Progenitor cell of endocrine pancreas (in vitro differentiated cells): Measurements from ENCODE around the gene ABI3. TPM values are rescaled to one million over a fixed set of nuclear protein-coding genes. Genes with fewer than 3 reads are reported as not detected.

ENCODE experiments used
- DNase-seq: peaks from one replicate; pipeline ENCODE4 v3.0.0; 2021; ENCODE audit warnings: low spot score; ENCODE audit not compliant: unreplicated experiment
- H3K27ac Mint-ChIP-seq: 2 replicates; pipeline ENCODE4 v1.8.0; 2021; ENCODE audit warnings: mild to moderate bottlenecking, moderate library complexity, mixed read lengths
- H3K27me3 Mint-ChIP-seq: 2 replicates; pipeline ENCODE4 v1.8.0; 2021; ENCODE audit warnings: mixed read lengths
- H3K36me3 Mint-ChIP-seq: 2 replicates; pipeline ENCODE4 v1.8.0; 2022; ENCODE audit warnings: mixed read lengths; ENCODE audit not compliant: insufficient read depth
- H3K4me1 Mint-ChIP-seq: 2 replicates; pipeline ENCODE4 v1.8.0; 2021; ENCODE audit warnings: low read depth, mixed read lengths
- H3K4me3 Mint-ChIP-seq: 2 replicates; pipeline ENCODE4 v1.8.0; 2021; ENCODE audit warnings: low read depth, mild to moderate bottlenecking, moderate library complexity, mixed read lengths
- H3K9me3 Mint-ChIP-seq: 2 replicates; pipeline ENCODE4 v1.8.0; 2021; ENCODE audit warnings: low read depth, mixed read lengths
- CTCF ChIP-seq: fragments of 200-600 bp; sonication (generic); IDR thresholded peaks from one replicate; pipeline ENCODE4 v1.5.0; 2021; ENCODE audit warnings: antibody characterized with exemption, mild to moderate bottlenecking; ENCODE audit not compliant: unreplicated experiment
- total RNA-seq: library from RNA; stranded (reverse); gene quantifications from 2 replicates; pipeline ENCODE4 v1.2.1, GENCODE V29; 2021

The ABI3 gene
- total RNA-seq, 1 donor from 2014 or later = not detected

GRCh38 chr17:49224198-49224996 is 13.9 kb downstream of the ABI3 start:
- TF ChIP-seq CTCF = no peak
- peaks cover 5% of the 10 kb centered on the region for H3K4me1 Mint-ChIP-seq
- H3K36me3 Mint-ChIP-seq = no peaks in the 10 kb centered on the region
- H3K27me3 Mint-ChIP-seq = peaks cover 74% of the 10 kb centered on the region
- H3K4me3 Mint-ChIP-seq = no peak overlapping the region
- no peaks in the 10 kb centered on the region for H3K9me3 Mint-ChIP-seq
- peak; percentile 40 for DNase-seq
- H3K27ac Mint-ChIP-seq = peak overlapping the region; percentile 86

DNA sequence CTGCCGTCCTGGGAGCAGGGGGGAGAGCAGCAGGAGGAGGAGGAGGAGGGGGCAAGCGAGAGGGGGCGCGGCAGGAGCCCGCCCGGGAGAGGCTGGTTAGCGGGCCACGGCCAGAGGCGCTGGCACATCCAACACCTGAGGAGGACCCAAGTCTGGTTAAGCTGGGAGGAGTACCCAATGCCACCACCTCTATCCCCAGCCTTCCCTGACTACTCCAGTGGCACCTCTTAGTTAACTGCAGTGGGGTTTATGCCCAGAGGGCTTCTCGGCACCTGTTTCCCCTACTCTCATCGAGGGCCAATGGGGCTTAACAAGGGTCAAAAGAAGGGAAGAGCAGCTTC is 14.5 kb downstream of the ABI3 start:
- DNase-seq = no peak
- H3K4me3 Mint-ChIP-seq = no peak overlapping the region
- peaks cover 79% of the 10 kb centered on the region for H3K27me3 Mint-ChIP-seq
- H3K4me1 Mint-ChIP-seq = peaks cover 6% of the 10 kb centered on the region
- H3K36me3 Mint-ChIP-seq = no peaks in the 10 kb centered on the region
- H3K27ac Mint-ChIP-seq = peak overlapping the region; percentile 86
- no peak for TF ChIP-seq CTCF
- H3K9me3 Mint-ChIP-seq = no peaks in the 10 kb centered on the region

GRCh38 chr17:49225554-49226236 is 15.2 kb downstream of the ABI3 start:
- TF ChIP-seq CTCF = no peak
- peaks cover 79% of the 10 kb centered on the region for H3K27me3 Mint-ChIP-seq
- H3K27ac Mint-ChIP-seq = no peak overlapping the region
- H3K4me1 Mint-ChIP-seq = peaks cover 6% of the 10 kb centered on the region
- no peaks in the 10 kb centered on the region for H3K36me3 Mint-ChIP-seq
- no peaks in the 10 kb centered on the region for H3K9me3 Mint-ChIP-seq
- H3K4me3 Mint-ChIP-seq = no peak overlapping the region
- DNase-seq = no peak

- Mint-ChIP-seq H3K27me3 (peaks cover 84% of the 10 kb centered on the region), H3K4me1 (peaks cover 8% of the 10 kb centered on the region), H3K36me3 (no peaks in the 10 kb centered on the region), H3K4me3 (no peak overlapping the region), H3K27ac (no peak overlapping the region), H3K9me3 (no peaks in the 10 kb centered on the region)
- TF ChIP-seq CTCF = no peak
- DNase-seq = no peak
These were observed 16.4 kb downstream of the ABI3 start for GRCh38 chr17:49226771-49227435.

GRCh38 chr17:49227436-49228261 is 17.1 kb downstream of the ABI3 start:
- peak; percentile 88 for TF ChIP-seq CTCF
- Mint-ChIP-seq H3K27me3 (peaks cover 77% of the 10 kb centered on the region), H3K36me3 (no peaks in the 10 kb centered on the region), H3K4me1 (peaks cover 8% of the 10 kb centered on the region), H3K4me3 (no peak overlapping the region), H3K27ac (no peak overlapping the region), H3K9me3 (no peaks in the 10 kb centered on the region)
- peak; percentile 49 for DNase-seq
